HT1080 (cell line): Measurements from ENCODE around the gene ATP2A3. TPM values are rescaled to one million over a fixed set of nuclear protein-coding genes. Genes with fewer than 3 reads are reported as not detected.

ENCODE experiments used
- DNase-seq: peaks from one replicate; pipeline ENCODE4 v3.0.0-alpha.2; 2015; ENCODE audit warnings: low read depth
- total RNA-seq: library from RNA; depleted of rRNA; stranded (reverse); fragments of >200 nt; shearing (Covaris generic); gene quantifications from 2 replicates; pipeline ENCODE4 v1.2.3, GENCODE V29; 2014

Gene ATP2A3
- total RNA-seq, 1 experiment from 2014 or later = not detected

DNA sequence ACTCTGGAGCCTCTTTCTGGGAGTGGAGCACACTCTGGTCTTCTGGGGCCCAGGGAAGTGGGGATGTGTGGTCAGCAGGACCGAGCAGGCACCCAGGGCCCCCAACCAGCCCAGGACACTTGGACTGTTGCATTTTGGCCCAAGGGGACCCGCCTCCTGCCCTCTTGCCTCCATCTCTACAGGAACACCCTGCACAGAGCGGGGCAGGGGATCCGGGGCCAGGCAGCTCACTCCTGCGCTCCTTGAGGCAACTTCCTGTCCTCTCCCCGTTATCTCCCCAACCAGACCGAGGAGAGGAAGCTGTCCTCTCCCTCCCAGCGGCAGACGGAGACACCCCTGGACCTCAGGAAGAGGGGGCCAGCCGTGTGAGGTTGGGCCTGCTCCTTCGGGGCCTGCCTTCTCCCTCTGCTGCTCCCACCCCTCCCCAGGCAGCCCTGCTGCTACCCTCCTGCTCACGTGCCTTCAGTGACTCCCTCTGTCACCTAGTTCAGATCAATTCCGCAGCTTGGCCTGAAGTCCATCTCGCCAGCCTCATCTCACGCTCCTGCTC lies 10.0 kb upstream of the ATP2A3 start:
- no peak for DNase-seq

- DNase-seq = no peak
These were observed 9.4 kb upstream of the ATP2A3 start for GRCh38 chr17:3973495-3974137.

DNA sequence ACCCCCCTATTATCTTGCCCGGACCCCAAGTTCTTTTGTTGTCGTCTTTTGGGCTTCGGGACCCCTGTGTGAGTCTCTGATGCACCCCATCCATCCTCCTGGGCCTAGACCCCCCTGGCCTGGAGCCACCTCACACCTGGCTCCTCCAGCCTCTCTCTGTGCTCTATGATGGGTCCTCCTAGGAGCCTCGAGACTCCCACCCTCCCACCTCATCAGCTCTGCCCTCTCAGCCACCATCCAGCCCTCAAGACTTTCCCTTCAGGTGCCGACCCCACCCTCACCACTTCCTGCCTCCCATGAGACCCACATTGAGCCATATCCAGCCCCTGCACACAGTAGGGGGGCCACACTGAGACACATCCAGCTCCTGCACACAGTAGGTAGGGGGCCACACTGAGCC lies 8.7 kb upstream of the ATP2A3 start:
- no peak for DNase-seq

DNA sequence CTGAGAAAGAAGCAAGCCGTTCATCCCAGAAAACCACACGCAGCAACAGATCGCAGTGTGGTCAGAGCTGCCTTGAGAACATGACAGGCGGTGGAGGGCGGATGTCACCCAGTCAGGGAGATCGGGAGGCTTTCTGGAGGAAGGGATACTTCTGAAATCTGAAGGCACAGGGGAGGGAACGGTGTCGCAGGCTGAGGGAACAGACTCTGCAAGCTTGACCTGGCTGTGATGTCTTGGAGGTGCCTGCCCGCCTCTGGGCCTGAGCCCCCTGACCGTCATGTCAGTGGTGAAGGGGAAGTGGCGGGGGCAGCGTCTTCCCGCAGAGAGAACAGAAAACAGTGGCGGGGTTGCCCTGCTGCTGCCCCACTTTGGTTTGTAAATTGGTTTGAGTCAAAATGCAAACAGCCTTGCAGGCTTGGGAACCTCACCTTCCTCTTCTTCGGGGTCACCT lies 8.1 kb upstream of the ATP2A3 start:
- no peak for DNase-seq

- no peak for DNase-seq
These were observed 6.4 kb upstream of the ATP2A3 start for GRCh38 chr17:3970668-3971067.

DNA sequence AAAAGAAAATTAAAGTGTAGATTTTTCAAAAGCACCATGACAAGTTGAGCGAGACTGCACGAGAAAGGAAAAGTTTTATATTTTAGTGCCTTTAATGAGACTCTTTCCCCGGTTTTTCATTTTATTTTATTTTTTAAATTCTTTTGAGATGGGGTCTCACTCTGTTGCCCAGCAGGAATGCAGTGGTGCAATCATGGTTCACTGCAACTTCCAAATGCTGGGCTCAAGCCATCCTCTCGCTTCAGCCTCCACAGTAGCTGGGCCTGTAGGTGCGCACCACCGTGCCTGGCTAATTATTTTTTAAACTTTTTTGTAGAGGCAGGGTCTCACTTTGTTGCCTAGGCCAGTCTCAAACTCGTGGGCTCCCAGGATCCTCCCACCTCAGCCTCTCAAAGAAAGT lies 5.7 kb upstream of the ATP2A3 start:
- no peak for DNase-seq

DNA sequence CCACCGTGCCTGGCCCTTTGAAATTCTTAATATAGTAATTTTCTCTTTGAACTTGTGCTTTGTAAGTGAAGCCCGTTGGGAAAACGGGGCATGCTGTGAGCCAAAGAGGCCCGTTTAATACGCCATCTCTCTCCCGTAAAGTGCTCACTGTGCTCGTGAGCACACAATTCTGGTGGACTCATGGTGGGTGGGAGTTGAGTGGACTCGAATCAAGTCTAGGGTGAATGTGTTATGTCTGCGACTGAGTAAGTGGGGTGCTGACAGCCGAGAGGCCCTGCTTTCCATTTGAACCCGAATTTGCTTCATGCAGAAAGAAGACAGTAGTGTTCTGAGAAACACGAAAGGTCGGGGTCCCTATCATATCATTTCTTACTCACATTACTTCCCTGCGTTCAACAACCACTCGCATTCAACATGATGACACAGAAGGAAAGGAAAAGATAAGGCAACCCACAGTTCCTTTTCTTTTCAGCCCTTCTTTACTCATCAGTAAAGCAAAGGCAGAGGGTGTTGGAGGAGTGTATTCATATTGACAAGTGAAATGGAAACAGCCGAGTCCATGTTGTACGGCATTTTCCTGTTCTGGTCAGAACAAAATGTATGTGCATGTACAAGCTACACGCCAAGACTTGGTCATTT lies 4.8 kb upstream of the ATP2A3 start:
- no peak for DNase-seq

- DNase-seq = no peak
These were observed 3.8 kb upstream of the ATP2A3 start for GRCh38 chr17:3968015-3968414.

- no peak for DNase-seq
These were observed 2.6 kb upstream of the ATP2A3 start for GRCh38 chr17:3966720-3967363.

DNA sequence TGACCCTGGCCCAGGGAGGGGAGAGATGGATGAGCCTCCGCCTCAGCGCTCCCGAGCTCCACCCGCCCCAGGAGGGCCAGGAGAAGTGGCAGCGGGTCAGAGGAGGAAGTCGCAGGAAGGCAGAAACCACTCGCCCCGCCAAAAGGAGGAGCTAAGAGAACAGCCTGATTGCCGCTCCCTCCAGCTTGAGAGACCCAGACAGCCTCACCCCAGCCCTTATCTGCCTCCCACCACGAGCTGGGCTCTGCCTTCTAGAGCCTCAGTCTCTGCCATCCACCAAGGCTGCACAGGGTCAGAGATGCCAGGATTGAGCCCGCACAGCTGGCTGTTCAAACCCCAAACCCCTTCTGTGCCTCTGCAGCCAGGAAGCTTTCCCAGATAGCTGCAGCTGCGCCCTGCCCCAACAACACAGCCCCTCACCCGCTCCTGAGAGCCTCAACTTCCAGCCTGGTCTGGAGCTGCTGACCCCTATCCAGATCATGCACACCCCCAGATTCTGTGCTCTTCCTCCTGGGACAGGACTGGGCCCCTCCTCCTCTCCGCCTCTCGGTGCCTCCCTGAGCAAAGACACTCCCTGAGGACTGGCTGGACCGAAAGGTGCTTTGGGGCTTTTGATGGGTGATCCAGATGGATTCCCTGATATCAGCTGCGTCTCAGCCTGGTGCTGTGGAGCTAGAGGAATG lies 1.0 kb upstream of the ATP2A3 start:
- peak; percentile 24 for DNase-seq

DNA sequence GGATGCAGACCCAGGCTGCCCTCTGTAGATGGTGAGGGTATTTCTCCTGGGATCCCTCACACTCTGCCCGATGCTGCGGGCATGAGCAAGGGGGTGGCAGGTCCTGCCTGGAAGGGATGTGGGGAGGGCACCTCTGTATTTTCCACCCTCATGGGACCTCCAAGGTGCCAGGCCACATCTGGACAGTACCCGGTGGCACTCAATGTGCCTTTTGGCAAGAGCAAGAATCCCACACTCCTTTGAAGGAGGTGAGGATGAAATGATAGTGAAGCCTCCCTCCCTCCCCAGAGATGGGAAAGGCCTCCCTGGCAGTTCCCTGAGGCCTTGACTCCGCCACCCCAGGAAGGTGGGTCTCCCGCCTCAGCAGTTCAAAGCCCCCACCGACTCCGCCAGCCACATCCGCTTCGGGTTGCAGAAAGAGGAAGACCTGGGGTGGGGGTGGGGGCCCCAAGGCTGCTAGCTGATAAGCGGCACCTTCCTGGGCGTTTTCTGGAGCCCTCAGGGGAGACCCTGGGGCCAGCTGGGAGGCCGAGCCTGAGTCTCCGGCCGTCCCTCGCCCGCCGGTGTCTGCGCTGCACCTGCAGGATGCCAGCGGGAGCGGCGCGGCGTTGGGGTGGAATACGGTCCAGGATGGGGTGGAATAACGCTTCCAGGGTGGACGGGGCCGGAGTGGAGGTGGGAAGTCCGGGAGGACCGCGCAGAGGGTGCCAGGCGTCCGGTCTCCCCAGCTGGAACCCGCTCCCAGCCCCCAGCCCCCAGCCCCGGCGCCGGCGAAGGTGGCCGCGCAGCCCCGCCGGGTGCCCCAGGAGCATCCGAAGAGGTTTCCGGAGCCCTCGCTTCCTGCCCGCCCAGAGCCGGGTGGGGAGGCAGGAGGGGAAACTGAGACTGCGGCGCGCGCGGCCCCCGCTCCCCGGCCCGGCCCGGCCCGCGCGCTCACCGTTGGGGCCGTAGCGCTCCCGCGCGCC lies 718 bp downstream of the ATP2A3 start:
- no peak for DNase-seq

- no peak for DNase-seq
These were observed 1.3 kb downstream of the ATP2A3 start for GRCh38 chr17:3962965-3963236.

DNA sequence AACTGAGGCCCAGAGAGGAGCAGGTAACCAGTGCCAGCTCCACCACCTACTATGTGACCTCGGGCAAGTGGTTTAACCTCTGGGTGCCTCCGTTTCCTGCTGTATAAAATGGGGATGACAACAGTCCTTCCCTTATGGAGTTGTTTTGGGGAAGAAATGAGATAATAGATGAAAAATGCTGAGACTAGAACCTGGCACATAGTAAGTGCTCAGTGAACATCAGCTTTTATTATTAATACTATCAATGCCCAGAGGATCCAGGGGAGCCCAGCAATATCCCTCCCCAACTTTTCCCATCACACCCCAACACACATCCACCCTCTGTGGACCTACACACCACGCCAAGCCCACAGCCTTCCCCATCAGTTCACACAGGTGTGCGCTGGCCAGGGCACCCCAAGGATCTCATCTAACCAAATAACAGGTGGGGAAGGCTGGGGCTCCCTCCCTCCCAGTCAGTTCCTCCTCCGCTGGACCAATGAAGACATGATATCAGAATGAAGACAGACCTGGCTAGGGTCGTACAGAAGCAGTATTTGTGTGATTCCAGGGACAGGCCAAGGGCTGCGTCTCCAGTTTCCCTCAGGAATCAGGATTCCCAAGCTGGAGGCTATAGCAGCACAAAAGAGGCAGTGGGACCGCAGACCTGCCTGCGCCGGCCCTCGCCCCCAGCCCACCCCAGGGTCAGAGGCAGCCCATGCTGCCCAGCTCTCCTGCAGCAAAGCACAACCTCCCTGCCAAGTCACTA lies 1.8 kb downstream of the ATP2A3 start:
- no peak for DNase-seq

GRCh38 chr17:3961564-3962047 lies 2.6 kb downstream of the ATP2A3 start:
- DNase-seq = no peak

GRCh38 chr17:3960764-3961163 lies 3.5 kb downstream of the ATP2A3 start:
- DNase-seq = no peak

DNA sequence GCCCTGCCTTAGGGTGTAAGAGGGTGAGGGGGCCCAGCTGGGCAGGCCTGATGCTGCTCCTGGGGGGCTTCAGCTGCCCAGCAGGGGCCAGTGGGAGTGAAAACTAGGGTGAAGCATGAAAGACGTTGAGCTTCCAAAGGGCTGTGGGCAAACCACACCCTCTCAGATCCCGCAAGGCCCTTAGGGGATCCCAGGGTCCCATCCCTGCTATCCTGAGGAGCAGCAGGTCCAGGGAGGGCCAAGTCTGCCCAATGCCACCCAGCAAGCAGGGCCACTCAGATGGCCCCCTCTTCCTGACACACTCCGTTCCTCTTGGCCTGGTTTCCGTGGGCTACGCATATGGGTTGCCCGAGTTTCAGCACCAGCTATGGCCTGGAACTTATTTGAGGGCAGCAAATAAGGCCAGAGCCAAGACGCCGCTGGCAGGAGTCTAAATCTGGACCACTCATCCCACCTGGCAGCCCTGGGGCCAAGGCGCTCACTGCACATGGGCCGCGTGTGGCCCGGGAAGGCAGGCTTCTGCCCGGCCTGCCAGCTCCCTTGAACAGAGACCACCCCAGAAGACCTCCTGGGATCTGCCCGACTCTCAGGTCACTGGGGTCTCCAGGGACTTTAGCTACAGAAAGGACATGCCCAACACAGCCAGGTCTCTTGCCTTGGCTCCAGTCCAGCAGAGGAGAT lies 4.2 kb downstream of the ATP2A3 start:
- DNase-seq = no peak

DNA sequence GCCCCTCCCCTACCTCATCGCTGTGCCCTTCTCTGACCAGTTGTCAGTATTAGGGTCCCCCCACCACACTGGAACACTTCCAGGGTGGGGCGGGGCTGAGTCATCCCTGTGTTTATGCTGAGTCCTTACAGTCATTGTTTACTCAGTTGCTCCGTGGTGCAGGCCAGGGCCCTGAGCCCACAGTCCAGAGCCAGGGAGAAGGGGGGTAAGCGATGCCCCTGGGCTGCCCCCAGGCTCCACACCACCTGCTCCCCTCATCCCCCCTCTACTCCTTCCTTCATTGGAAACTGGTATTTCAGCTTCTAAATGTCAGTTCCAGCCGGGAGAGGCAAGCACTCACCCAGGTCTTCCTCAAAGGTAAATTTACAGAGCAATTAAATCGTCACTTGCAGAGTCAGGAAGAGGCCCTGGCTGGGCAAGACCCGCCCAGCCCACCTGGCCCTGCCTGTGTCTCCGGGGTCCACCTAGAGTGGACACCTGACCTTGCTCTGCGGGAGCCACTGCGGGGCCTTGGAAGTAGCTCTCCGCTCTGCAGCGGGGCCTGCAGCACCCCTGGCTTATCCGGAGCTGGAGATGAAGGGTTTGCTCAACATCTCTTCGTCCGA lies 4.8 kb downstream of the ATP2A3 start:
- DNase-seq = peak; percentile 41

- no peak for DNase-seq
These were observed 6.3 kb downstream of the ATP2A3 start for GRCh38 chr17:3957735-3958599.
